ENCODE measurements around the gene OTUB1.

OTUB1 gene

GRCh38 chr11:64028398-64029115 lies 42.3 kb downstream of the OTUB1 start:
- in situ Hi-C loops (cut with HindIII; ENCODE audit: low sequenced_read_pairs) = no loop called here
- no peak for TF ChIP-seq CTCF (IDR thresholded peaks at IDR 0.05; ENCODE audit: low read depth, low read length)
- no peak for DNase-seq (ENCODE audit: low read depth, low spot score)
- no peak overlapping the region for H3K4me3 ChIP-seq (ENCODE audit: low read depth, low read length)

GRCh38 chr11:64029773-64030172 lies 43.5 kb downstream of the OTUB1 start:
- no peak for DNase-seq (ENCODE audit: low read depth, low spot score)
- in situ Hi-C loops (cut with HindIII; ENCODE audit: low sequenced_read_pairs) = no loop called here
- no peak overlapping the region for H3K4me3 ChIP-seq (ENCODE audit: low read depth, low read length)
- no peak for TF ChIP-seq CTCF (IDR thresholded peaks at IDR 0.05; ENCODE audit: low read depth, low read length)

- no peak for TF ChIP-seq CTCF (IDR thresholded peaks at IDR 0.05; ENCODE audit: low read depth, low read length)
- in situ Hi-C loops (cut with HindIII; ENCODE audit: low sequenced_read_pairs) = no loop called here
- DNase-seq (ENCODE audit: low read depth, low spot score) = no peak
- H3K4me3 ChIP-seq (ENCODE audit: low read depth, low read length) = no peak overlapping the region
Observed at GRCh38 chr11:64031001-64031400, 44.8 kb downstream of the OTUB1 start.

- no peak for TF ChIP-seq CTCF (IDR thresholded peaks at IDR 0.05; ENCODE audit: low read depth, low read length)
Observed at GRCh38 chr11:64032050-64032449, 45.8 kb downstream of the OTUB1 start.

GRCh38 chr11:64034411-64034811 lies 48.2 kb downstream of the OTUB1 start:
- no peak for TF ChIP-seq CTCF (IDR thresholded peaks at IDR 0.05; ENCODE audit: low read depth, low read length)
- in situ Hi-C loops (cut with HindIII; ENCODE audit: low sequenced_read_pairs) = no loop called here
- DNase-seq (ENCODE audit: low read depth, low spot score) = no peak
- no peak overlapping the region for H3K4me3 ChIP-seq (ENCODE audit: low read depth, low read length)

More at GRCh38 chr11:64032050-64032449, 45.8 kb downstream of the OTUB1 start:
- in situ Hi-C loops (cut with HindIII; ENCODE audit: low sequenced_read_pairs) = no loop called here
- H3K4me3 ChIP-seq (ENCODE audit: low read depth, low read length) = no peak overlapping the region
- DNase-seq (ENCODE audit: low read depth, low spot score) = peak; percentile 20

GRCh38 chr11:64035081-64035524 lies 48.9 kb downstream of the OTUB1 start:
- no peak overlapping the region for H3K4me3 ChIP-seq (ENCODE audit: low read depth, low read length)
- TF ChIP-seq CTCF (IDR thresholded peaks at IDR 0.05; ENCODE audit: low read depth, low read length) = no peak

More at GRCh38 chr11:64035081-64035524, 48.9 kb downstream of the OTUB1 start:
- in situ Hi-C loops (cut with HindIII; ENCODE audit: low sequenced_read_pairs) = no loop called here
- DNase-seq (ENCODE audit: low read depth, low spot score) = no peak
